Measurements from ENCODE around the gene FAM83G.

Gene FAM83G

DNA sequence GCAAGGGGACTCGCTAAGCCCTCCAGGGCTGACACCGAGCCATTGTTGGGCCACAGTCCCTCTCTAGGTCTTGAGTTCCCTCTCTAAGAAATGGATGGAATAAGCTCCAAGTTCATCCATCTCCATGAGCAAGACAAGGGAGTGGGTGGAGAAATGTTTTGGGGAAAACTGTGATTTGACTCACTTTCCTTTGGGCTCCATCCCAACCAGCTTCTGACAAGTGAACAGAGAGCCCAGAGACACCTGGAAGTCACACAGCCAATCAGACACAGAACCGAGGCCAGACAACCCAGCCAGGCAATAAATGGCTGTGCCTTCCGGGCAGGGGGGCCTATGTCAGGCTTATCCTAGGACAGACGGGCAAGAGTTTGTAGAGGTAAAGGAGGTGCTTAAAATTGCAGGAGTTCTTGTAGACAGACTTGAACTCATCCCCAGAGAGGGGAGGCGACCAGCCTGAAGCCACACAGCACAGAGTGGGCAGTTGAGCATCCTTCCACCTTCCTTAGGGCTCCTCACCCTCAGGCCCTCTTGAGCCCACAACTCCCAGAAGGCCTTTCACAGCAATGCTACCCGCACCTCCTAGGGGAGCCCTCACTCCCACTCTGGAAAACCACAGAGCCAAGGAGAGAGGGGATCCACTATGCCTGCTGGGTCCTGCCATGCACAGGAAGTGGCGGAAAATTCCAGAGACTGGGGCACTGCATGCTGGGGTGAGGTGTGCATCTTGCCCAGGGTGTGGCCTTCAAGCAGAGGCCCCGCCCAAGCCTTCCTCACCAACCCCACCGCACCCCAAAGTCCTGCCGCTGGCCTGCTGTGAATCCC lies 9.5 kb upstream of the FAM83G start:
- H3K27ac ChIP-seq (ENCODE audit: extremely low read depth, low read depth, low read length): no peak overlapping the region
- POLR2A ChIA-PET: no interaction called here
- peaks cover 5% of the 10 kb centered on the region; the same call in 1 of the 2 replicates for H3K4me1 ChIP-seq (ENCODE audit: control insufficient read depth, insufficient read depth, low read length)
- CTCF ChIA-PET: interaction anchor here (0.7 to 1.0 kb wide), 2 partner anchors 17 to 781 kb away, joined by 3 read pairs; no protein-coding TSS in a partner anchor
- no peak for TF ChIP-seq ZNF341 (tag by site-specific recombination; IDR thresholded peaks at IDR 0.05; ENCODE audit: low read depth)
- TF ChIP-seq ZNF768 (tag by site-specific recombination; IDR thresholded peaks at IDR 0.05): peak; percentile 52
- TF ChIP-seq KLF1 (tag by site-specific recombination; IDR thresholded peaks at IDR 0.05): peak; percentile 36; the same call in 1 of the 2 replicates
- no peak overlapping the region for H3K4me3 ChIP-seq (ENCODE audit: low read depth, low read length)
- H3K36me3 ChIP-seq (ENCODE audit: control insufficient read depth in 2 of 2, insufficient read depth in 1 of 2, low read length in 2 of 2): no peaks in the 10 kb centered on the region
- H3K9me3 ChIP-seq (ENCODE audit: control insufficient read depth, insufficient read depth, low read depth, low read length): no peaks in the 10 kb centered on the region

DNA sequence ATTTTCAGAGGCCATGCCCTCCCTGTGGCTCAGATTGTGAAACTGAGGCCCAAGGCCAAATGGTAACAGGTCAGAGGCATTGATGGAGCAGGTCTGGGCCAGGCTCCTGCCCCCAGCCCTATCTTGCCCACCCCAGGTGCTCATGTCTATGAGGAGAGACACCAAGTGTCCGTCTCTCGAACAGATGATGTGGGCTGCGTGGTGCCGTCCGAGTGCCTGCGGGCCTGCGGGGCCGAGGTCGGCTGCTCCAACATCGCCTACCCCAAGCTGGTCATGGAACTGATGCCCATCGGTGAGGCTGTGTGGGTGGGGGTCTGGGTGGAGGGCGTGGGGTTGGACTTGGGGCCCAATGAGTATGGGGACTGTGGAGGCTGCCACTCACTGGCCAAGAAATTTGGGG lies 8.7 kb upstream of the FAM83G start:
- H3K9me3 ChIP-seq (ENCODE audit: control insufficient read depth, insufficient read depth, low read depth, low read length): no peaks in the 10 kb centered on the region
- no peak overlapping the region for H3K27ac ChIP-seq (ENCODE audit: extremely low read depth, low read depth, low read length)
- ChIA-PET POLR2A (interaction anchor here (1.1 kb wide), 1 partner anchor 9 kb away, joined by 3 read pairs; the partner anchor contains the start of gene FAM83G), CTCF (interaction anchor here (0.7 kb wide), 1 partner anchor 780 kb away, joined by 3 read pairs; no protein-coding TSS in a partner anchor)
- H3K4me1 ChIP-seq (ENCODE audit: control insufficient read depth, insufficient read depth, low read length): peaks cover 5% of the 10 kb centered on the region; the same call in 1 of the 2 replicates
- H3K4me3 ChIP-seq (ENCODE audit: low read depth, low read length): no peak overlapping the region
- no peaks in the 10 kb centered on the region for H3K36me3 ChIP-seq (ENCODE audit: control insufficient read depth in 2 of 2, insufficient read depth in 1 of 2, low read length in 2 of 2)
- TF ChIP-seq, protein P1, sequence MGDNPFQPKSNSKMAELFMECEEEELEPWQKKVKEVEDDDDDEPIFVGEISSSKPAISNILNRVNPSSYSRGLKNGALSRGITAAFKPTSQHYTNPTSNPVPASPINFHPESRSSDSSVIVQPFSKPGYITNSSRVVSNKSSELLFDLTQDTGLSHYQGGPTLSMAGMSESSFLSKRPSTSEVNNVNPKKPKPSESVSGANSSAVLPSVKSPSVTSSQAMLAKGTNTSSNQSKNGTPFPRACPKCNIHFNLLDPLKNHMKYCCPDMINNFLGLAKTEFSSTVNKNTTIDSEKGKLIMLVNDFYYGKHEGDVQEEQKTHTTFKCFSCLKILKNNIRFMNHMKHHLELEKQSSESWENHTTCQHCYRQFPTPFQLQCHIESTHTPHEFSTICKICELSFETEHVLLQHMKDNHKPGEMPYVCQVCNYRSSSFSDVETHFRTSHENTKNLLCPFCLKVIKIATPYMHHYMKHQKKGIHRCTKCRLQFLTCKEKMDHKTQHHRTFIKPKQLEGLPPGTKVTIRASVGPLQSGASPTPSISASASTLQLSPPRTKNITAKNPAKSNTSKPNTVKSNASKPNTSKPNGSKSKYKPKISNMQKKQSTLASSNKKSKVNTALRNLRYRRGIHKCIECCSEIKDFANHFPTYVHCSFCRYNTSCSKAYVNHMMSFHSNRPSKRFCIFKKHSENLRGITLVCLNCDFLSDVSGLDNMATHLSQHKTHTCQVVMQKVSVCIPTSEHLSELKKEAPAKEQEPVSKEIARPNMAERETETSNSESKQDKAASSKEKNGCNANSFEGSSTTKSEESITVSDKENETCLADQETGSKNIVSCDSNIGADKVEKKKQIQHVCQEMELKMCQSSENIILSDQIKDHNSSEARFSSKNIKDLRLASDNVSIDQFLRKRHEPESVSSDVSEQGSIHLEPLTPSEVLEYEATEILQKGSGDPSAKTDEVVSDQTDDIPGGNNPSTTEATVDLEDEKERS (tag by site-specific recombination; IDR thresholded peaks at IDR 0.05): no peak
- no peak for TF ChIP-seq ZNF354C (tag by site-specific recombination; IDR thresholded peaks at IDR 0.05; ENCODE audit: borderline replicate concordance, low read depth)

DNA sequence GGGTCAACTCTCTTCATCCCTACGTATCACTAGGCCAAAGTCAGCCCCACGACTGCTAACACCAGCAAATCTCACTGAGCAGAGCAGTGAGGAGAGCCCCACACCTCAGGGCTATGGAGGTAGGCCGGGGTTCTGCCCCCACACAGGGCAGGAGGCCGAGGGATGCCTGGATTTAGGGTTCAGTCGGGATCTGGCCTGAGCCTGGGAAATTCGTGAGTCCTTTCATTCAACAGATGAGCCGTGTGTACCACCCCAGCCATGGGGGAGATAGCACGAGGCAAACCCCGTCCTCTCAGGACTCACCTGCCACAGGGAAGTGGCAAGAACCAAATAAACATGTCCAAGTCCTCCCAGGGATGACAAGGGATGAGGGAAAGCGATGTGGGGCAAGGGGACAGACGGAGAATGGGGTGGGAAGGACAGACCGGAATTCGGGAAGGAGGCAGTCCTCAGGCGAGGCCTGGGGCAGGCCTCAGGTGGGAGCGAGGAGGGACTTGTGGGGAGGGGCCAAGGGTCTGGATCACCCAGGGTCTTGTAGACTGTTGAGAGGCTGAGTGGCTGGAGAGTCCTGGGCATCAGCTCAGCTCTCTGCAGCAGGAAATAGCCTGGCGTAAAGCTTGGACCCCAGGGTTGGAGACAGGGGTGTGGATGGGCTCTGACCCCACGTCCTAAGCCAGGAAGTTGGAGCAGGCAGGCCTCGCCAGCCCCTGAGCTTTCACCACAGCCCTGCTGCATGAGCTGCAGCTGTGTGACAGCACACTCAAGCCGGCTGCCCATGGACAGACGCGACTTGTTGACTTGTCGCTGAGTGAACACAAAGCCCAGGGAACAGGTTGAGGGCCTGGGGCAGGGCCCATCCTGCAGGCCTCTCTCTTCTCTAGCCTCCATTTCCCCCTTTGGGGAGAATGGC lies 7.9 kb upstream of the FAM83G start:
- Histone ChIP-seq H3K4me3 (ENCODE audit: low read depth, low read length) (no peak overlapping the region), H3K9me3 (ENCODE audit: control insufficient read depth, insufficient read depth, low read depth, low read length) (no peaks in the 10 kb centered on the region), H3K27ac (ENCODE audit: extremely low read depth, low read depth, low read length) (no peak overlapping the region), H3K4me1 (ENCODE audit: control insufficient read depth, insufficient read depth, low read length) (peaks cover 5% of the 10 kb centered on the region; the same call in 1 of the 2 replicates), H3K36me3 (ENCODE audit: control insufficient read depth in 2 of 2, insufficient read depth in 1 of 2, low read length in 2 of 2) (no peaks in the 10 kb centered on the region)
- POLR2A ChIA-PET: interaction anchor here (1.1 kb wide), 1 partner anchor 8 kb away, joined by 3 read pairs; the partner anchor contains the start of gene FAM83G
- TF ChIP-seq SCRT2 (tag by site-specific recombination; IDR thresholded peaks at IDR 0.05) (0 out of 2 replicates have a peak, but pooled peaks have one; percentile 19), MEIS1 (CRISPR knock-in tag; IDR thresholded peaks at IDR 0.05; ENCODE audit: borderline replicate concordance) (no peak)
- CTCF ChIA-PET: no interaction called here

DNA sequence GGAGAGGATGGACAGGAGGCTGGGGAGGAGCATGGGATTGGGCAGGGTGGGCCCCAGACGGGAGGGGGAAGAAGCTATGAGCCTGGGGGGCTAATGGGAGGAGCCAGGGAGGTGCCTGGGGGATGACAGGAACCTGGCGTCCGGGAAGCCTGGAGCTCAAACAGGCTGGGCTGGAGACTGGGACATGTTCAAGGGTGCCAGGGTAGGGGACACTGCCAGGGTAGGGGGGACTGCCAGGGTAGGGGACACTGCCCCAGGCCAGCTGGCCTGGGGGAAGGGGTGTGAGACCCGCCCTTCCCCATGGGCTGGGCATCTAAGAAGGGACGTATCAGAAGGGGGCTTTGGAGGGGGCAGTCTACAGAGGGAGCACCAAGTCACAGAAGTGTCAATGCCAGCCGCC lies 7.0 kb upstream of the FAM83G start:
- Histone ChIP-seq H3K4me1 (ENCODE audit: control insufficient read depth, insufficient read depth, low read length) (peaks cover 5% of the 10 kb centered on the region; the same call in 1 of the 2 replicates), H3K9me3 (ENCODE audit: control insufficient read depth, insufficient read depth, low read depth, low read length) (no peaks in the 10 kb centered on the region), H3K36me3 (ENCODE audit: control insufficient read depth in 2 of 2, insufficient read depth in 1 of 2, low read length in 2 of 2) (no peaks in the 10 kb centered on the region), H3K4me3 (ENCODE audit: low read depth, low read length) (no peak overlapping the region), H3K27ac (ENCODE audit: extremely low read depth, low read depth, low read length) (no peak overlapping the region)
- ChIA-PET POLR2A (no interaction called here), CTCF (no interaction called here)
- TF ChIP-seq ZNF664 (tag by site-specific recombination; IDR thresholded peaks at IDR 0.05) (no peak), ZNF394 (tag by site-specific recombination; IDR thresholded peaks at IDR 0.05; ENCODE audit: borderline replicate concordance) (no peak), SCRT1 (tag by site-specific recombination; IDR thresholded peaks at IDR 0.05; ENCODE audit: borderline replicate concordance) (no peak), ZBTB7A (tag by site-specific recombination; IDR thresholded peaks at IDR 0.05; ENCODE audit: low read depth) (no peak), ZBTB17 (tag by site-specific recombination; IDR thresholded peaks at IDR 0.05) (no peak), ZNF350 (tag by site-specific recombination; IDR thresholded peaks at IDR 0.05) (no peak), ZNF10 (tag by site-specific recombination; IDR thresholded peaks at IDR 0.05) (no peak), KLF1 (tag by site-specific recombination; IDR thresholded peaks at IDR 0.05) (no peak), ZNF707 (tag by site-specific recombination; IDR thresholded peaks at IDR 0.05) (no peak), ZNF514 (tag by site-specific recombination; IDR thresholded peaks at IDR 0.05) (no peak), ZNF155 (tag by site-specific recombination; IDR thresholded peaks at IDR 0.05) (no peak), MYNN (tag by site-specific recombination; IDR thresholded peaks at IDR 0.05; ENCODE audit: borderline replicate concordance) (no peak), ZNF138 (tag by site-specific recombination; IDR thresholded peaks at IDR 0.05; ENCODE audit: borderline replicate concordance) (no peak)
